NCI-H2196 treated with DMSO at 0.1 percent for 48 hours (cell line): Measurements from ENCODE around the gene LRRK2.

Experiments
- DNase-seq: peaks from one replicate; lab custom pipeline; 2025; ENCODE audit not compliant: unreplicated experiment; lab: John Stamatoyannopoulos, UW

The LRRK2 gene

GRCh38 chr12:40224439-40225291 lies at the start of gene LRRK2:
TSS of gene LRRK2 (plus strand) at chr12:40224997. CDS start at chr12:40225132, 135 bp downstream.
- no peak for DNase-seq

GRCh38 chr12:40175045-40175444 lies 49.8 kb upstream of the LRRK2 start:
- DNase-seq: no peak

- DNase-seq: no peak
These were observed 49.3 kb upstream of the LRRK2 start for GRCh38 chr12:40175489-40175888.

GRCh38 chr12:40178701-40179100 lies 46.1 kb upstream of the LRRK2 start:
- DNase-seq: no peak

- no peak for DNase-seq
These were observed 43.3 kb upstream of the LRRK2 start for GRCh38 chr12:40181490-40181889.

GRCh38 chr12:40183715-40184114 lies 41.1 kb upstream of the LRRK2 start:
- no peak for DNase-seq

GRCh38 chr12:40184493-40185302 lies 40.1 kb upstream of the LRRK2 start:
- DNase-seq: no peak

- DNase-seq: no peak
These were observed 39.5 kb upstream of the LRRK2 start for GRCh38 chr12:40185303-40185693.

GRCh38 chr12:40188558-40189320 lies 36.1 kb upstream of the LRRK2 start:
- no peak for DNase-seq

GRCh38 chr12:40192704-40193255 lies 32.0 kb upstream of the LRRK2 start:
- DNase-seq: no peak

GRCh38 chr12:40194846-40195245 lies 30.0 kb upstream of the LRRK2 start:
- no peak for DNase-seq

- no peak for DNase-seq
These were observed 27.2 kb upstream of the LRRK2 start for GRCh38 chr12:40197590-40197989.

- DNase-seq: no peak
These were observed 26.2 kb upstream of the LRRK2 start for GRCh38 chr12:40198601-40199000.

GRCh38 chr12:40202095-40203059 lies 22.4 kb upstream of the LRRK2 start:
- no peak for DNase-seq

GRCh38 chr12:40203060-40203430 lies 21.8 kb upstream of the LRRK2 start:
- no peak for DNase-seq

GRCh38 chr12:40204337-40204736 lies 20.5 kb upstream of the LRRK2 start:
- DNase-seq: no peak

GRCh38 chr12:40207551-40207950 lies 17.2 kb upstream of the LRRK2 start:
- DNase-seq: no peak

GRCh38 chr12:40208707-40209446 lies 15.9 kb upstream of the LRRK2 start:
- no peak for DNase-seq

- DNase-seq: no peak
These were observed 14.9 kb upstream of the LRRK2 start for GRCh38 chr12:40209886-40210285.
